Heart right ventricle (tissue), 16 donors: ENCODE data around the gene CADPS2. TPM values are rescaled to one million over a fixed set of nuclear protein-coding genes. Genes with fewer than 3 reads are reported as not detected.

ENCODE experiments used
- ATAC-seq, 8 donors: fragments of 200-7000 bp; cut with Tn5 transposase; one replicate each; pipeline ENCODE4 v1.9.1; 2020; ENCODE audit warnings: mild to moderate bottlenecking in 8 of 8, moderate library complexity in 8 of 8, moderate number of reproducible peaks in 1 of 8
- DNase-seq, 2 donors: peaks; one replicate each; pipeline ENCODE4 v3.0.0-alpha.2; 2020
- H3K27ac ChIP-seq, 10 donors: fragments of 200-600 bp; sonication (generic) in 2 of 10; one replicate each; pipeline versions ENCODE4 v1.5.0 to v1.8.0; 2020 to 2022; ENCODE audit warnings: mild to moderate bottlenecking in 3 of 10
- H3K27me3 ChIP-seq, 7 donors: fragments of 200-600 bp; one replicate each; pipeline ENCODE4 v1.8.0; 2021 to 2022; ENCODE audit warnings: mild to moderate bottlenecking in 2 of 7
- H3K36me3 ChIP-seq, 9 donors: fragments of 200-600 bp; sonication (generic) in 1 of 9; one replicate each; pipeline versions ENCODE4 v1.5.0 to v1.8.0; 2020 to 2022; ENCODE audit warnings: mild to moderate bottlenecking in 2 of 9
- H3K4me1 ChIP-seq, 9 donors: fragments of 200-600 bp; sonication (generic) in 1 of 9; one replicate each; pipeline versions ENCODE4 v1.5.0 to v1.8.0; 2020 to 2022; ENCODE audit warnings: mild to moderate bottlenecking in 4 of 9
- H3K4me3 ChIP-seq, 10 donors: fragments of 200-600 bp; sonication (generic) in 2 of 10; one replicate each; pipeline versions ENCODE4 v1.5.0 to v1.8.0; 2020 to 2022; ENCODE audit warnings: mild to moderate bottlenecking in 7 of 10, moderate library complexity in 2 of 10
- H3K9me3 ChIP-seq, 11 donors: fragments of 200-600 bp in 10 of 11; sonication (generic) in 2 of 11; one replicate each; pipeline versions ENCODE4 v1.5.0 to v1.8.0; 2013 to 2022; ENCODE audit warnings: mild to moderate bottlenecking in 2 of 11, control low read depth in 1 of 11, moderate library complexity in 1 of 11
- CTCF ChIP-seq, 9 donors: fragments of 200-600 bp; sonication (generic) in 2 of 9; IDR thresholded peaks; one replicate each; pipeline versions ENCODE4 v1.5.0 to v1.8.0; 2021 to 2022; ENCODE audit warnings: antibody characterized with exemption in 9 of 9, mild to moderate bottlenecking in 5 of 9, moderate library complexity in 1 of 9
- whole genome bisulfite sequencing, 2 donors: extraction: QIAGEN DNeasy Blood & Tissue Kit; methylation state at CpG; one replicate each; pipeline ENCODE4 v1.1.7; 2013; ENCODE audit warnings: inconsistent platforms in 1 of 2; 5-methylcytosine and 5-hydroxymethylcytosine counted together
- intact Hi-C, 10 donors: fragments of 100-400 bp; cut with DNase I; formaldehyde crosslinking; loops; one replicate each; pipeline versions ENCODE4 v1.11.1 to v1.14.2; 2022
- polyA plus RNA-seq, 2 donors: library from polyadenylated mRNA; stranded (reverse); fragments of 200-250 nt; gene quantifications; one replicate each; pipeline ENCODE4 v1.2.3, GENCODE V29; 2013
- total RNA-seq, 10 donors: library from RNA; stranded (reverse); fragmentation: NEBNext Ultra II Directional in 3 of 10; extraction: Animal tissue kit (Norgen Biotek cat#: 25700) in 3 of 10; gene quantifications; one replicate each; pipeline versions ENCODE4 v1.2.1 to v1.2.4, GENCODE V29; 2021 to 2023
- donor health status: Arrhythmogenic right ventricular cardiomyopathy.
- donor health status: ischemic (EF 13 %, LVEDD 7.1; RV severe dilation, severe dysfunction).
- donor health status: healthy with polysubstance abuse.
- donor health status: DM: no; HTN: yes; CAD: no.
- donor health status: DM: no; HTN: no; CAD: no.
- donor health status: ischemic (EF 25% LVEDD 6.9; RV normal size, moderate dysfunction).
- donor health status: ischemic (EF 25% LVEDD 5.7; RV mildly dilated, moderate dysfunction).
- donor health status: healthy.
- donor health status: DM: yes; HTN: yes; CAD: no.
- donor health status: Ischemic cardiomyopathy.
- donor health status: ischemic (EF 35%, LVEDD 5.7; RV mildly dilated, moderate dysfunction).
- donor health status: nonischemic (EF 11% LVEDD 7.7; RV severe dilation, severe dysfunction).
- donor health status: DM: yes; HTN: yes; CAD: no.
- donor health status: PGD.
- donor health status: ischemic (EF 29% LVEDD 5.4; RV normal size, mild dysfunction).
- donor health status: nonischemic (EF 23%, LVEDD 6.1; RV moderate dilation, normal function).

Gene CADPS2
- total and polyA plus RNA-seq, 12 donors: 3.6 to 25.7 (median 6.6) TPM

DNA sequence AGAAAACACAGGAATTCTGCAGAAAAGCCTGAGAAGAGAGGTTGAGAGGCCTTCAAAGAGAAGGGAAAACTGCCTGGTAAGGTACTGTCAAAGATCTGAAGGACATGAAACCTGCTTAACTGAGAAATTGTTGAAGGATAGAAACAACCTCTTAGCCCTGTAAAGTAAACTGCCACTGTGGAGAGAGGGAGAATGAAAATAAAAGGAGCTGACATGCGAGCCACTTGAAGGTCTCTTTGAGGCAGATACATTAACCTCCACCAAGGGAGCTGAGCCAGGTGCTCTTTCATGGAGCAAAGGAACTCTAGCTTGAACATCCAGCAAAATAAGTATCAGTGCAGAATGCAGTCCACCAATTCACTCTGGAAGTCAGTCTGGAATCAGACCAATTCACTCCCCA, 472.9 kb downstream of the CADPS2 start:
- WGBS, 2 donors: 86 to 96% methylated on average over 1 of the region's 1 CpG

DNA sequence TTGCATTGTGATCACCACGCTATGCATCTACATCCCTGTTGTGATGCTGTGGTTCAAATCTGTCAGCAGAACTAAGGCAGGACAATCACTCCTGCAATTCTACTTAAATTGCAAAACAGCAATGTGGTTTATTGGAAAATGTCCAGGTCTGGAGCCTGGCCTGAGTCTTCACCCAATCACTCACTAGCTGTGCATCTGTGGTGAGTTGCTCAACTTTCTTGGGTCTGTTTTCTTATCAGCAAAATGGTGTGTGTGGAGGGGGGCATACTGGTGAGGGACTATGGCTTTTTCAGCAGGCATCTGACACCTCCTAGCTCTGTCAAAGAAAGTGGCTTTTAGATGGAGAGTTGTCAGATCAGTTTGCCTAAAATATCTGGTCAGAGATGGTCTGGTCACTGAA, 473.4 kb downstream of the CADPS2 start:
- intact Hi-C loops: no loop called here
- Histone ChIP-seq H3K27me3 (no peaks in the 10 kb centered on the region), H3K4me3 (no peak overlapping the region), H3K4me1 (no peaks in the 10 kb centered on the region), H3K27ac (no peak overlapping the region), H3K36me3 (peaks cover 0 to 11% (median 0%) of the 10 kb centered on the region in 9 donors), H3K9me3 (no peaks in the 10 kb centered on the region)
- WGBS, 2 donors: 58 to 67% methylated on average over 1 of the region's 1 CpG
- DNase-seq (peak in 1 of 2 donors; percentile 4), ATAC-seq (peak in 3 of 8 donors; percentile 53 to 79 (median 75))
- TF ChIP-seq CTCF (IDR thresholded peaks at IDR 0.05): no peak

More for the DNA sequence above, 472.9 kb downstream of the CADPS2 start:
- Histone ChIP-seq H3K27ac (no peak overlapping the region), H3K27me3 (no peaks in the 10 kb centered on the region), H3K4me3 (no peak overlapping the region), H3K4me1 (no peaks in the 10 kb centered on the region), H3K9me3 (no peaks in the 10 kb centered on the region), H3K36me3 (peaks cover 0 to 11% (median 0%) of the 10 kb centered on the region in 9 donors)
- no peak for ATAC-seq
- no peak for DNase-seq
- intact Hi-C loops: no loop called here
- no peak for TF ChIP-seq CTCF (IDR thresholded peaks at IDR 0.05)

DNA sequence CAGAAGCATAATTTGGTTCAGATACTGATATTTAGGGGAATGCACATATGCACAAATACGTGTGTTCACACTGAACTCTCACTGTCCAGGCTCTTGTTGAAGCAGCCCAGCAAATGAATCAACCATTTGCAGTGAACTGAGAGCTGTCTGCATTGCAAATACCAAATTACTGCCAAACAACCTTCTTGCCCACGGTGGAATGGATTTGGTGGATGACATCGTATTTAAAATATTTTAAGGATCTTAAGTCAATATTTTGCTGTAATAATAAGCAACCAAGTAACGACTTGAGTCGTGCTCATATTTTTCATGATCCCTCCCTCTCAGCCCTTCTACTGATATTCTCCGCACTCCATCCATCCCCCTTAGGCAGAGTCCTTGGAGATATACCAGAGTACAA, 473.8 kb downstream of the CADPS2 start:
- Histone ChIP-seq H3K4me1 (no peaks in the 10 kb centered on the region), H3K36me3 (peaks cover 0 to 11% (median 0%) of the 10 kb centered on the region in 9 donors), H3K27me3 (no peaks in the 10 kb centered on the region), H3K27ac (no peak overlapping the region), H3K9me3 (no peaks in the 10 kb centered on the region), H3K4me3 (no peak overlapping the region)
- no peak for TF ChIP-seq CTCF (IDR thresholded peaks at IDR 0.05)
- 73 to 74% methylated on average over 6 of the region's 6 CpGs for WGBS, 2 donors
- intact Hi-C loops: no loop called here
- no peak for DNase-seq
- no peak for ATAC-seq

DNA sequence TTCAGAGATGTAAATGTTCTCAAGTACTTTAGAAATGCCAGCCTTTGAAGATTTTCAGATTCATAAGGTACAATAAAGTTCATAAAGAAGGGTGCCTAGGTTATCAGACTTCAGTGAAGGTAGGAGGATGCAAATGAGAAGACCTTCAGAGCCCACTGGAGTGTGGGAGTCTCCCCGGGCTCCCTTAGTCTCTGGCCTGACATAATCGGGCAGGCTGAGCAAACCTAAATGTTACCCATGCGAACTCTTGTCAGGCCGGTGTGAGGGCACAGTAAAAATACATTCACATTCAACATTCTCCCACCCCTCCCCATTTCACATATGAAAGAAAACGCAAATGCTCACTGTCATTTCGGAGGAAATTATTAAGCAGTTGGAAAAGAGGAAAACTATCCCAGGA, 479.1 kb downstream of the CADPS2 start:
- intact Hi-C loops: no loop called here
- Histone ChIP-seq H3K27ac (no peak overlapping the region), H3K27me3 (no peaks in the 10 kb centered on the region), H3K4me1 (no peaks in the 10 kb centered on the region), H3K9me3 (peaks cover 0 to 4% (median 0%) of the 10 kb centered on the region in 11 donors), H3K36me3 (peaks cover 0 to 14% (median 0%) of the 10 kb centered on the region in 9 donors), H3K4me3 (no peak overlapping the region)
- 71 to 74% methylated on average over 6 of the region's 6 CpGs for WGBS, 2 donors
- no peak for TF ChIP-seq CTCF (IDR thresholded peaks at IDR 0.05)
- DNase-seq (no peak), ATAC-seq (no peak)
